Bronchial epithelial cell (primary cell): ENCODE measurements around the gene ARL5C. TPM values are rescaled to one million over a fixed set of nuclear protein-coding genes. Genes with fewer than 3 reads are reported as not detected.
"Not testable (repeated sequence)": the region's sequence is repeated elsewhere in the genome, so short reads cannot be mapped to it uniquely, and the experiment has no call there.

Experiments
- DNase-seq: peaks from one replicate; pipeline ENCODE4 v3.0.0-alpha.2; 2010; ENCODE audit warnings: low read depth
- FAIRE-seq: peaks from 2 replicates; lab custom pipeline; 2011; peaks lifted over from hg19 to GRCh38; lab: Jason Lieb, UNC
- H3K27me3 ChIP-seq: 2 replicates; pipeline ENCODE4 v1.5.1; 2011; ENCODE audit warnings: low read length; ENCODE audit not compliant: control insufficient read depth, insufficient read depth
- H3K36me3 ChIP-seq: 2 replicates; pipeline ENCODE4 v1.5.1; 2011; ENCODE audit warnings: low read length; ENCODE audit not compliant: control insufficient read depth, insufficient read depth
- H3K4me3 ChIP-seq: 2 replicates; pipeline ENCODE4 v1.5.1; 2011; ENCODE audit warnings: mild to moderate bottlenecking, low read depth, low read length, control low read depth
- CTCF ChIP-seq: IDR thresholded peaks from 2 replicates; pipeline ENCODE4 v1.5.1; 2011; ENCODE audit warnings: mild to moderate bottlenecking, moderate library complexity, low read length, control low read depth, inconsistent platforms; ENCODE audit not compliant: insufficient read depth, severe bottlenecking
- total RNA-seq: library from RNA; depleted of rRNA; stranded (reverse); fragments of >200 nt; gene quantifications from 2 replicates; pipeline ENCODE4 v1.2.1, GENCODE V29; 2014

The ARL5C gene
- total RNA-seq, 1 donor from 2014 or later = not detected

GRCh38 chr17:39125143-39125875, 40.7 kb downstream of the ARL5C start:
- no peaks in the 10 kb centered on the region for H3K36me3 ChIP-seq

GRCh38 chr17:39123627-39124026, 42.3 kb downstream of the ARL5C start:
- DNase-seq = peak; percentile 46
- H3K36me3 ChIP-seq = no peaks in the 10 kb centered on the region
- no peak for TF ChIP-seq CTCF
- H3K27me3 ChIP-seq = no peaks in the 10 kb centered on the region
- no peak overlapping the region for H3K4me3 ChIP-seq
- no peak for FAIRE-seq

More at GRCh38 chr17:39125143-39125875, 40.7 kb downstream of the ARL5C start:
- Histone ChIP-seq H3K27me3 (no peaks in the 10 kb centered on the region), H3K4me3 (no peak overlapping the region)
- DNase-seq = no peak
- no peak for TF ChIP-seq CTCF
- FAIRE-seq = no peak

GRCh38 chr17:39122991-39123390, 43.0 kb downstream of the ARL5C start:
- H3K27me3 ChIP-seq = no peaks in the 10 kb centered on the region
- FAIRE-seq (no peak), DNase-seq (no peak)
- H3K36me3 ChIP-seq = no peaks in the 10 kb centered on the region
- no peak overlapping the region for H3K4me3 ChIP-seq
- no peak for TF ChIP-seq CTCF

GRCh38 chr17:39121919-39122318, 44.0 kb downstream of the ARL5C start:
- FAIRE-seq, H3K36me3 ChIP-seq, H3K4me3 ChIP-seq, DNase-seq, H3K27me3 ChIP-seq: not testable (repeated sequence)

GRCh38 chr17:39118674-39119419, 47.1 kb downstream of the ARL5C start:
- DNase-seq (no peak), FAIRE-seq (peak; percentile 18)
- Histone ChIP-seq H3K4me3 (no peak overlapping the region), H3K27me3 (peaks cover 2% of the 10 kb centered on the region), H3K36me3 (no peaks in the 10 kb centered on the region)
- TF ChIP-seq CTCF = no peak

GRCh38 chr17:39116224-39116623, 49.7 kb downstream of the ARL5C start:
- no peak for FAIRE-seq
- no peak for DNase-seq
- H3K27me3 ChIP-seq = peaks cover 2% of the 10 kb centered on the region

More at GRCh38 chr17:39116224-39116623, 49.7 kb downstream of the ARL5C start:
- Histone ChIP-seq H3K36me3 (no peaks in the 10 kb centered on the region), H3K4me3 (no peak overlapping the region)
- TF ChIP-seq CTCF = no peak
